ENCODE results near the gene PACSIN3.
A peak's percentile ranks its signal among the peaks of the same experiment; 100 is the strongest.
"Not testable (repeated sequence)": the region's sequence is repeated elsewhere in the genome, so short reads cannot be mapped to it uniquely, and the experiment has no call there.

Gene PACSIN3

GRCh38 chr11:47186076-47186699 is at the start of gene PACSIN3:
TSS of gene PACSIN3 (minus strand) at chr11:47186434. CDS start at chr11:47182727, 3,707 bp downstream.
- DNase-seq, result peak; percentile 52

GRCh38 chr11:47235163-47235562 is 48.9 kb upstream of the PACSIN3 start:
- DNase-seq, result no peak

- DNase-seq, result peak; percentile 56
These were observed 48.5 kb upstream of the PACSIN3 start for GRCh38 chr11:47234669-47235100.

GRCh38 chr11:47233989-47234668 is 47.9 kb upstream of the PACSIN3 start:
- DNase-seq, result peak; percentile 80

GRCh38 chr11:47233051-47233450 is 46.8 kb upstream of the PACSIN3 start:
- DNase-seq, result no peak

GRCh38 chr11:47229161-47229560 is 42.9 kb upstream of the PACSIN3 start:
- no peak for DNase-seq

GRCh38 chr11:47225552-47226400 is 39.5 kb upstream of the PACSIN3 start:
- no peak for DNase-seq

- DNase-seq, result no peak
These were observed 36.5 kb upstream of the PACSIN3 start for GRCh38 chr11:47222696-47223095.

GRCh38 chr11:47220401-47220821 is 34.2 kb upstream of the PACSIN3 start:
- peak; percentile 53 for DNase-seq

- peak; percentile 90 for DNase-seq
These were observed 30.0 kb upstream of the PACSIN3 start for GRCh38 chr11:47216121-47216798.

GRCh38 chr11:47215366-47215910 is 29.2 kb upstream of the PACSIN3 start:
- DNase-seq, result no peak

GRCh38 chr11:47213950-47214565 is 27.8 kb upstream of the PACSIN3 start:
- DNase-seq, result peak; percentile 78

GRCh38 chr11:47212938-47213337 is 26.7 kb upstream of the PACSIN3 start:
- DNase-seq, result no peak

- no peak for DNase-seq
These were observed 22.4 kb upstream of the PACSIN3 start for GRCh38 chr11:47208628-47209027.

GRCh38 chr11:47208008-47208552 is 21.8 kb upstream of the PACSIN3 start:
- DNase-seq, result not testable (repeated sequence)

- no peak for DNase-seq
These were observed 21.2 kb upstream of the PACSIN3 start for GRCh38 chr11:47207459-47207858.

GRCh38 chr11:47206577-47206976 is 20.3 kb upstream of the PACSIN3 start:
- not testable (repeated sequence) for DNase-seq

GRCh38 chr11:47204637-47204989 is 18.4 kb upstream of the PACSIN3 start:
- peak; percentile 88 for DNase-seq

GRCh38 chr11:47202576-47202975 is 16.3 kb upstream of the PACSIN3 start:
- no peak for DNase-seq

GRCh38 chr11:47201015-47201414 is 14.8 kb upstream of the PACSIN3 start:
- DNase-seq, result no peak

GRCh38 chr11:47198161-47198560 is 11.9 kb upstream of the PACSIN3 start:
- DNase-seq, result not testable (repeated sequence)

- no peak for DNase-seq
These were observed 5.9 kb upstream of the PACSIN3 start for GRCh38 chr11:47192111-47192510.

Data from fibroblast of skin of right biceps (primary cell).